HL-60 (cell line): ENCODE data around the gene BRF1.

ENCODE experiments used
- DNase-seq, 2 experiments: peaks; one replicate each; pipeline ENCODE4 v3.0.0-alpha.2; 2010 to 2020; ENCODE audit warnings: low read depth in 1 of 2, low spot score in 1 of 2
- H3K27ac ChIP-seq: fragments of 250-450 bp; sonication (Bioruptor Pico); replicated peaks from 2 replicates; pipeline ENCODE4 v1.5.1; 2020; ENCODE audit warnings: mild to moderate bottlenecking, moderate library complexity
- H3K27me3 ChIP-seq: fragments of 250-450 bp; sonication (Bioruptor Pico); 2 replicates; pipeline ENCODE4 v1.5.1; 2021; ENCODE audit warnings: mild to moderate bottlenecking, moderate library complexity; ENCODE audit not compliant: insufficient read depth, poor library complexity, severe bottlenecking
- H3K4me3 ChIP-seq: replicated peaks from 2 replicates; pipeline ENCODE4 v1.5.1; 2011; ENCODE audit warnings: mild to moderate bottlenecking, control low read depth, low read length; ENCODE audit not compliant: insufficient read depth
- GABPA ChIP-seq: IDR thresholded peaks from 2 replicates; pipeline ENCODE4 v1.6.1; 2012; ENCODE audit warnings: low read depth
- POLR2AphosphoS5 ChIP-seq: IDR thresholded peaks from 2 replicates; pipeline ENCODE4 v1.6.1; 2012; ENCODE audit warnings: low read depth
- SPI1 ChIP-seq: IDR thresholded peaks from 2 replicates; pipeline ENCODE4 v1.6.1; 2012; ENCODE audit warnings: low read depth, mild to moderate bottlenecking, borderline replicate concordance
- TF ChIP-seq, protein P1 (sequence below): IDR thresholded peaks from one replicate; pipeline ENCODE4 v1.5.1; 2011; ENCODE audit warnings: low read length, control low read depth, inconsistent platforms; ENCODE audit not compliant: insufficient read depth
- TF ChIP-seq, protein P2 (sequence below): IDR thresholded peaks from 2 replicates; pipeline ENCODE4 v1.6.1; 2012; ENCODE audit warnings: low read depth; ENCODE audit not compliant: insufficient replicate concordance

BRF1 gene

DNA sequence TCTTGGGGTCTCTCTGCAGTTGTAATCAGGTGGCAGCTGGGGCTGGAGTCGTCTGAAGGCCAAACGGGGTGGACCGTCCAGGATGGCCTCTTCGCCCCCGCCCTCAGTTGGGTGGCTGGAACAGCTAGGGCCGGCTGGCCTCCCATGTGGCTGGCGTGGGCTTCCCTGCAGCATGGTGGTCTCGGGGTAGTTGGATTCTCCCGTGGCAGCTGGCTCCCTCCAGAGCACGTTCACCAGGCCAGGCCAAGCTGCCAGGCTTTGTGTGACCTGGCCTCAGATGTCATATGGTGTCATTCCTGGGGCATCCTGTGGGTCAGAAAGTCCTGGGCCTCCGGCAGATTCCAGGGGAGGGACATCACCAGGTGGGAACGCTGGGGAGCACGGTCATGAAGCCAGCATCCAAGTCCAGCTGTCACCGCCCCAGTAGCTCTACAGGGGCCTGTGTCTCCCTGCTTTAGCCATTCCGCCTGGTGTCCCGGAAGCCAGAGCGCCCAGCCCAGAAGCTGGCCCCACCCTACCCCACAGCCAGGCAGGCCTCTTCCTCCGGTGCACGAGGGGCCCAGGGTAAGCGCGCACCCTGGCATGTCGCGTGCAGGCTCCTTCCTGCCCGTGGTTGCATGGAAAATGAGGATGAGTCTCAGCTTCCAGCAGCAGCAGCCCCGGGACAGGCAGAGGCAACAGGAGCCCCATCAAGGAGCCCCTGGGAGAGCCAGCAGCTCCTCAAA, 118.3 kb downstream of the BRF1 start:
- no peak for DNase-seq
- H3K27me3 ChIP-seq = no peaks in the 10 kb centered on the region
- TF ChIP-seq, protein P1, sequence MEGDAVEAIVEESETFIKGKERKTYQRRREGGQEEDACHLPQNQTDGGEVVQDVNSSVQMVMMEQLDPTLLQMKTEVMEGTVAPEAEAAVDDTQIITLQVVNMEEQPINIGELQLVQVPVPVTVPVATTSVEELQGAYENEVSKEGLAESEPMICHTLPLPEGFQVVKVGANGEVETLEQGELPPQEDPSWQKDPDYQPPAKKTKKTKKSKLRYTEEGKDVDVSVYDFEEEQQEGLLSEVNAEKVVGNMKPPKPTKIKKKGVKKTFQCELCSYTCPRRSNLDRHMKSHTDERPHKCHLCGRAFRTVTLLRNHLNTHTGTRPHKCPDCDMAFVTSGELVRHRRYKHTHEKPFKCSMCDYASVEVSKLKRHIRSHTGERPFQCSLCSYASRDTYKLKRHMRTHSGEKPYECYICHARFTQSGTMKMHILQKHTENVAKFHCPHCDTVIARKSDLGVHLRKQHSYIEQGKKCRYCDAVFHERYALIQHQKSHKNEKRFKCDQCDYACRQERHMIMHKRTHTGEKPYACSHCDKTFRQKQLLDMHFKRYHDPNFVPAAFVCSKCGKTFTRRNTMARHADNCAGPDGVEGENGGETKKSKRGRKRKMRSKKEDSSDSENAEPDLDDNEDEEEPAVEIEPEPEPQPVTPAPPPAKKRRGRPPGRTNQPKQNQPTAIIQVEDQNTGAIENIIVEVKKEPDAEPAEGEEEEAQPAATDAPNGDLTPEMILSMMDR = no peak
- no peak for TF ChIP-seq GABPA
- TF ChIP-seq SPI1 = no peak
- TF ChIP-seq, protein P2, sequence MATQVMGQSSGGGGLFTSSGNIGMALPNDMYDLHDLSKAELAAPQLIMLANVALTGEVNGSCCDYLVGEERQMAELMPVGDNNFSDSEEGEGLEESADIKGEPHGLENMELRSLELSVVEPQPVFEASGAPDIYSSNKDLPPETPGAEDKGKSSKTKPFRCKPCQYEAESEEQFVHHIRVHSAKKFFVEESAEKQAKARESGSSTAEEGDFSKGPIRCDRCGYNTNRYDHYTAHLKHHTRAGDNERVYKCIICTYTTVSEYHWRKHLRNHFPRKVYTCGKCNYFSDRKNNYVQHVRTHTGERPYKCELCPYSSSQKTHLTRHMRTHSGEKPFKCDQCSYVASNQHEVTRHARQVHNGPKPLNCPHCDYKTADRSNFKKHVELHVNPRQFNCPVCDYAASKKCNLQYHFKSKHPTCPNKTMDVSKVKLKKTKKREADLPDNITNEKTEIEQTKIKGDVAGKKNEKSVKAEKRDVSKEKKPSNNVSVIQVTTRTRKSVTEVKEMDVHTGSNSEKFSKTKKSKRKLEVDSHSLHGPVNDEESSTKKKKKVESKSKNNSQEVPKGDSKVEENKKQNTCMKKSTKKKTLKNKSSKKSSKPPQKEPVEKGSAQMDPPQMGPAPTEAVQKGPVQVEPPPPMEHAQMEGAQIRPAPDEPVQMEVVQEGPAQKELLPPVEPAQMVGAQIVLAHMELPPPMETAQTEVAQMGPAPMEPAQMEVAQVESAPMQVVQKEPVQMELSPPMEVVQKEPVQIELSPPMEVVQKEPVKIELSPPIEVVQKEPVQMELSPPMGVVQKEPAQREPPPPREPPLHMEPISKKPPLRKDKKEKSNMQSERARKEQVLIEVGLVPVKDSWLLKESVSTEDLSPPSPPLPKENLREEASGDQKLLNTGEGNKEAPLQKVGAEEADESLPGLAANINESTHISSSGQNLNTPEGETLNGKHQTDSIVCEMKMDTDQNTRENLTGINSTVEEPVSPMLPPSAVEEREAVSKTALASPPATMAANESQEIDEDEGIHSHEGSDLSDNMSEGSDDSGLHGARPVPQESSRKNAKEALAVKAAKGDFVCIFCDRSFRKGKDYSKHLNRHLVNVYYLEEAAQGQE = no peak
- TF ChIP-seq POLR2AphosphoS5 = no peak

DNA sequence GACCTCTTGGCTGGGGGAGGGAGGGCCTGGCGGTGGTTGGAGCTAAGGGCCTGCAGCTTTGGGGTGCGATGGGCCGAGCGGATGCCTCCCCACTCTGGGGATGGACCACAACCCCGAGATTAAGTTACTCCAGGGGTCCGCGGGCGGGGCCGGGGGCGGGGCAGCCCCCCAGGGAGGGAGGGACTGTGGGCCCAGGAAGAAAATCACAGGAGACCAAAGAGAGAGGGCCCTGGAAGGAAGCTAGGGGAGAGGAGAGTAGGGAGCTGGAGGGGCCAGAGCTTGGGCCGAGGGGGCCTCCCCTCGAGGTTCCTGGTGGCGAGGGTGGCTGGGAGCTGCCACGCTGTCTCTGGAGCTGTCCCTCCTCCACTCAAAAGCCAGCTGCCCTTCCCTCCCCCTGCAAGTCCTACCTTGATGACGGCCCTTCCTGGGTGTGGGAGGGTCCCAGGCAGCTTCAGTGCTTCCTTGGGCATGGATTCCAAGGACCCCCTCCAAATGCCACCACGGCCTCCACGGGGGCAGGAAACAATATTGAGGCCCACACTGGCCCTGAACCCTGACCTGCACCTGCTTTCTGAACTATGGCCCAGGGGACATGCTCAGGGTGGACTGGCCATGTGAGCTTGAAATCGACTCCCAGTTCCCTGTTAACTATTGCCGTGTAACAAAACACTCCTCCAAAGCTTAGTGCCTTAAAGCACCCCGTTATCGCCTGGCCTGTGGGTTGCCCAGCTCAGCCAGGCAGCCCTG, 119.1 kb downstream of the BRF1 start:
- DNase-seq = no peak
- Histone ChIP-seq H3K27me3 (no peaks in the 10 kb centered on the region), H3K4me3 (peak overlapping the region; percentile 15), H3K27ac (no peak overlapping the region)
- TF ChIP-seq, protein P1 = no peak
- TF ChIP-seq POLR2AphosphoS5 (no peak), SPI1 (no peak), GABPA (no peak)
- TF ChIP-seq, protein P2 = no peak

More for the DNA sequence above, 118.3 kb downstream of the BRF1 start:
- Histone ChIP-seq H3K4me3 (no peak overlapping the region), H3K27ac (no peak overlapping the region)

DNA sequence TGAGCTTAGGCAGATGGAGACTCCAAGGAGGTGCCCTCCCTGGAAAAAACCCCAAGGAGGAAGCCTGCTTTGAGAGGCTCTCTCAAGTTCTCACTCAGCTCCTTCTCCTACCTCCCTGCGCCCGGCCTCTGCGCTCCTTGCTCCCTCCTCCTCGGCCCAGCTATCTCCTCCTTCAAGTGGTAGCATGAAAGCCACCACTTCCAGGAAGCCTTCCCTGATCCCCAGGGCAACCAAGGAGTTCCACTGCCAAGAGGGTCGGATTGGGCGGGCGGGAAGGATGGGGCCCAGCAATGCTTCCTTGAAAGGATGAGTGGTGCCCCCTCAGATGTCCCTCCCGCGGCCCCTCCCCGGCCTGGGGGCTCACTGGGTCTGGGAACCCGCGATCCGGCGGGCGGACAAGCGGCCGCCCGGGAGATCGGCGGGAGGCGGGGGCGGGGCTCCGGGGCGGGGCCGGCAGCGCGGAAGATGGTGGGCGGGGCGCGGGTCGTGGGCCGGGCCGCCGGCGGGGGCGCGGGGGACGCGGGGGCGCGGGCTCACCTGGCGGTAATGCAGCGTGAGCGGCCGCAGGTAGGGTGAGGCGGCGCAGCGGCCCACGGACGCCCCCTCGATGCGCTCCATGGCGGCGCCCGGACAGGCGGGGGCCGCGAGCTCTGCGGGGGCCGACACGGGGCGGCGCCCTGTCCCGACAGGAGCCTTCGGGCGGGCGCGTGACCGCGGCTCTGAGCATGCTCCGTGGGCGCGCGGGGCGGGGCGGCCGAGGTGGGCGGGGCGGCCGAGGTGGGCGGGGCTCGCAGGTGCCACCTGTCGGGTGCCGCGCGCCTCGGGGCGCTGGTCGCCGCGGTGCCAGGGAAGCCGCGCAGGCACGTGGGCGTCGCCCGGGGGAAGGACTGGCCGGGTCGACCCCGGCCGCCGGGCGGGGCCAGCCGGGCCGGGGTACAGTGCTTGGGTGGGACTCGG, 119.9 kb downstream of the BRF1 start, which contains the start of gene NUDT14:
NUDT14 (minus strand) TSS at position 721 of the 957 bp plus-strand sequence; CDS start at position 618, 103 bp downstream.
- H3K27me3 ChIP-seq = no peaks in the 10 kb centered on the region
- H3K27ac ChIP-seq = no peak within 1 kb of the TSS
- DNase-seq = peak in 1 of 2 experiments; percentile 59

More for the DNA sequence above, 119.9 kb downstream of the BRF1 start, which contains the start of gene NUDT14:
- TF ChIP-seq GABPA (no peak), SPI1 (no peak), POLR2AphosphoS5 (no peak)
- TF ChIP-seq, protein P2 = no peak
- TF ChIP-seq, protein P1 = no peak
- H3K4me3 ChIP-seq = peak within 1 kb of the TSS; percentile 50
